HG03558 (cell line): ENCODE results near the gene CRELD1.
A peak's percentile ranks its signal among the peaks of the same experiment; 100 is the strongest.
"Not testable (repeated sequence)": the region's sequence is repeated elsewhere in the genome, so short reads cannot be mapped to it uniquely, and the experiment has no call there.

Experiments used
- ATAC-seq: cut with Tn5 transposase; IDR thresholded peaks from one replicate; pipeline ENCODE4 v1.9.1; 2021; ENCODE audit warnings: moderate number of reproducible peaks; ENCODE audit not compliant: unreplicated experiment; ENCODE audit errors: extremely low read depth

CRELD1 gene, protein sequence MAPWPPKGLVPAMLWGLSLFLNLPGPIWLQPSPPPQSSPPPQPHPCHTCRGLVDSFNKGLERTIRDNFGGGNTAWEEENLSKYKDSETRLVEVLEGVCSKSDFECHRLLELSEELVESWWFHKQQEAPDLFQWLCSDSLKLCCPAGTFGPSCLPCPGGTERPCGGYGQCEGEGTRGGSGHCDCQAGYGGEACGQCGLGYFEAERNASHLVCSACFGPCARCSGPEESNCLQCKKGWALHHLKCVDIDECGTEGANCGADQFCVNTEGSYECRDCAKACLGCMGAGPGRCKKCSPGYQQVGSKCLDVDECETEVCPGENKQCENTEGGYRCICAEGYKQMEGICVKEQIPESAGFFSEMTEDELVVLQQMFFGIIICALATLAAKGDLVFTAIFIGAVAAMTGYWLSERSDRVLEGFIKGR

DNA sequence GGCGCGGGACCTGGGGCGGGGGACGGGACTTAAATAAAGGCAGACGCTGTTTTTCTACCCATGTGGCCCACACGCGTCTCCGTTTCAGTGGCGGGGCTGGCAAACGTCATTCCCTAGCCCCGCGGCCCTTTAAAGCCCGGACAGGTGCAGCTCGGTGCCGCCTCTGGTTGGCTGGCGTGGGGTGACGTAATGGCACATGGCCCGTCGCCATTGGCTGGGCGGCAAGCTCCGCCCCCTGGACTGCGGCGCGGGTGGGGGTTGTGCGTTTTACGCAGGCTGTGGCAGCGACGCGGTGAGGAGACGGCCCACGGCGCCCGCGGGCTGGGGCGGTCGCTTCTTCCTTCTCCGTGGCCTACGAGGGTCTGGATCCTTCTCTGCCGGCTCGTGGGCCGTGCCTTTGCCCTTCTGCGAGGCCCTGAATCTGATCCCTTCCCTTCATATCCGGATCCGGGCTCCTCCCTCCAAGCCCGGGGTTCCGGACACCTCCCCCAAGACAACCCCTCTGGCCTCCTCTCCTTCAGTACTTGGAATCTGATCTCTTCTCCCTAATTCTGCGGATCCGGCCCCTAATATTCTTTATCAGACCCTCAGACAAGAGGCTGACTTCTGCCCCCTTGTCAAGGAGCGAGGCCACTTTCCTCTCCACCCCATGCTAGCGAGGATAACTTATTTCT, at the start of gene CRELD1:
TSS of gene CRELD1 (plus strand) at position 274 of the 674 bp plus-strand sequence. CDS start 605 bp downstream, outside the sequence.
- peak; percentile 76 for ATAC-seq

DNA sequence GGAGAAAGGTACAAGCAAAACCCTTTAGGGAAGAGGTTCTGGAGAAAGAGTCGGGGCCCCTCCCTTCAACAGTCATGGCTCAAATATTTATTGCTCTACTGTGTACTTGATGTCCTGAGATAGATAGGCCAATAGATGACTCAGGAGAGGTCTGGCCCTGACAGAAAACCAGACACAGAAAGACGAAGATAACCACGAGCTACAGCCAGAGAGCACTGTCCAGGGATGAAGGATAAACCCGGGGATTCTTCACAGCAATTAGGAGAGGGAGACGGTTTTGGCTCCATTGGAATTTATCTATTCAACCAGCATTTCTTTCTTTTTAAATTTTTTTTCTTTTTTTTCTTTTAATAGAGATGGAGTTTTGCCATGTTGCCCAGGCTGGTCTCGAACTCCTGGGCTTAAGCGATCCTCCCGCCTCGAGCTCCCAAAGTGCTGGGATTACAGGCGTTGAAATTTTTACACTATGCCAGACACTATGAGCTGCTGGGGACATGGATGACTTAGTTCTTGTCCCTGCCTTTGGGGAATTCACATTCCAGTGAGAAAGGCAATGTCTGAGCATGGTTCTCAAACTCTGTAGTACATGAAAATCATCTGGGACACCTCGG, 49.0 kb upstream of the CRELD1 start:
- no peak for ATAC-seq

GRCh38 chr3:9886328-9886727, 47.3 kb upstream of the CRELD1 start:
- no peak for ATAC-seq

DNA sequence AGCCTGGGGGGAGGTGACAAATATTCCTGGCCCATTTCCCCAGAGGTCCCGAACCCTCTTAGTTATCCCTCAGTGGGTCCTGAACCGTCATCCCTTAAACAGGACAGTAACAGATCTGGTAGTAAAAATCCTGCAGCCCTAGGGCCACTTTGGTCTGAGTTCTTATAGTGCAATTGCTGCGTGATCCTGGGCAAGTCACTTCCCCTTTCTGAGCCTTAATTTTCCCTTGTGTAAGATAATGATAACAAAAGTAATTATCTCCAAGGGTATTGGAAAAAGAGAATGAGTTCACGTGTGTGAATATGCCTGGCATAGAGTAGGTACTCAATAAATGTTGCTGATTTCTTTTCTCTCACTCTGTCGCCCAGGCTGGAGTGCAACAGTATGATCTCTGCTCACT, 46.2 kb upstream of the CRELD1 start:
- ATAC-seq = no peak

GRCh38 chr3:9888540-9888939, 45.1 kb upstream of the CRELD1 start:
- no peak for ATAC-seq

DNA sequence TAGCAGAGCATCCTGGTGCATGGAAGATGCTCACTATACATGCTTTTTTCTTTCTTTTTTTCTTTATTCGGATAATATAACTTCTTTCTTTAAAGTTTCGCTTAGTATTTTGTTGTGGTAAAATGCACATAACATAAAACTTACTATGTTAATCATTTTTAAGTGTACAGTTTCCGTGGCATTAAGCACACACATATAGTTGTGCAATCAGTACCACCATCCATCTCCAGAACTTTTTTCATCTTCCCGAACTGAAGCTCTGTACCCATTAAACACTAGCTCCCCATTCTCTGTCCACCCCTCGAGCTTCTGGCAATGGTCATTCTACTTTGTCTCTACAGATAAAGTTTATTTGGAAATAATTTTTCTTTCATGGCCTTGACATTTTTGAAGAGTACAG, 44.2 kb upstream of the CRELD1 start:
- no peak for ATAC-seq

DNA sequence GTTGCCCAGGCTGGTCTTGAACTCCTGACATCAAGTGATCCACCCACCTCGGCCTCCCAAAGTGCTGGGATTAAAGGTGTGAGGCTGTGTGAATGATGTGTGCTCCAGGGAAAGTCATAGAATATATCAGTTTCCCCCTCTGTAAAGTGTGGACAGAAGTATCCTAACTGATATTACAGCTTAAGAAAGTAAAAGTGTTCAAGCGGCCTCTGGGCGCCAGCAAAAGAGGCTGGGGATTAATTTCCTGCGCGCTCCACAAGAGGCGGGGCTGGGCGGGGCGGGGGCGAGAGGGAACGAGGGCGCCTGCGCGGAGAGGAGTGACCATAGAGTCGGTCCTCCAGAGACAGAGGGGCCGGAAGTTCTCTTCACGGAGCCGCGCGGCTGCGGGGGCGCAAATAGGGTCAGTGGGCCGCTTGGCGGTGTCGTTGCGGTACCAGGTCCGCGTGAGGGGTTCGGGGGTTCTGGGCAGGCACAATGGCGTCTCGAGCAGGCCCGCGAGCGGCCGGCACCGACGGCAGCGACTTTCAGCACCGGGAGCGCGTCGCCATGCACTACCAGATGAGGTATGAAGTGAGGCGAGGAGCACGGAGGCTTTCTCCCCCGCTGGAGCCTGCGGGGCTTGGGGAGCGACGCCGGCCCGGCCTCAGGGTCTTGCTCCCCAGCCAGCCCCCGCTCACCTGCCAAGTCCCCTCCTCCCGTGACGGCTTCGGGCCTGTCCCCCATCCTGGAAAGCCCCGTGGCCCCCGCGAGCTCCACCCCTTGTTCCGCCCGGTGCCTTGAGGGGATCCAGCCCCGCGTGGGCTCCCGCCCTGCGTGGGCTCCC, 43.2 kb upstream of the CRELD1 start, which contains the start of gene JAGN1:
TSS of gene JAGN1 (plus strand) at position 362 of the 823 bp plus-strand sequence. CDS start at position 475, 113 bp downstream.
- peak; percentile 36 for ATAC-seq

DNA sequence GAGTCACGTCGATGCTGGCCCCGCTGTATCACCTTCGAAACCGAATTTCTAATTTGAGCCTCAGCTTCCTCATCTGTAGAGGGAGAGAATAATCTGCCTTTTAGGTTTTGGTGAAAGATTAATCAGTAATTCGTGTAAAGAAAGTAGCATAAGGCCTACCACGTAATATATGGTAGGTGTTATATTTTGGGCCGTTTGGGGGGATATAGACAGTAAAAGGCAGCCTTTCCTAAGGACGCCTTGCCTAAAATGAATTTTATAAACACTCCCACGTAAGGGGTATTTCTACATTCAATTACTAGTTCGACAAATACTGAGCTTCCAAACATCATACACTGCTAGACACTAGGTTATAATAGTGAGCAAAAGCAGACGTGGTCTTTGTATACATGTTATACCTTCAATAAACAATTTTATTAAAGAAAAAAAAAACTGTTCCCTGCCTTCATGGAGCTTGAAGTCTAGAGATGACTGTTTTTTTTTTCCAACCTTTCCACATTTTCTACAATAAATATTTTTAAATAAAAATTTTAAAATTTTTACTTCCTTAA, 42.5 kb upstream of the CRELD1 start:
- no peak for ATAC-seq

- no peak for ATAC-seq
These were observed 39.9 kb upstream of the CRELD1 start for GRCh38 chr3:9893739-9894138.

DNA sequence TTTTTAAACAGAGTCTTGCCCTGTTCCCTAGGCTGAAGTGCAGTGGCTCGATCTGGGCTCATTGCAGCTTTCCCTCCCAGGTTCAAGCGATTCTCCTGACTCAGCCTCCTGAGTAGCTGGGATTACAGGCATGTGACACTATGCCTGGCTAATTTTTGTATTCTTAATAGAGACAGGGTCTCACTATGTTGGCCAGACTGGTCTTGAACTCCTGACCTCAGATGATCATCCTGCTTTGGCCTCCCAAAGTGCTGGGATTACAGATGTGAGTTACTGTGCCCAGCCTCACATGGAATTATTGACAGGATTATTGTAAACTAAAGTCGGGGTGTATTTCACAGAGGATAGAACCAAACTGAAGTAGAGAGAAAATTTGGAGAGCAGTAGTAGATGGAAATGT, 37.9 kb upstream of the CRELD1 start:
- not testable (repeated sequence) for ATAC-seq

DNA sequence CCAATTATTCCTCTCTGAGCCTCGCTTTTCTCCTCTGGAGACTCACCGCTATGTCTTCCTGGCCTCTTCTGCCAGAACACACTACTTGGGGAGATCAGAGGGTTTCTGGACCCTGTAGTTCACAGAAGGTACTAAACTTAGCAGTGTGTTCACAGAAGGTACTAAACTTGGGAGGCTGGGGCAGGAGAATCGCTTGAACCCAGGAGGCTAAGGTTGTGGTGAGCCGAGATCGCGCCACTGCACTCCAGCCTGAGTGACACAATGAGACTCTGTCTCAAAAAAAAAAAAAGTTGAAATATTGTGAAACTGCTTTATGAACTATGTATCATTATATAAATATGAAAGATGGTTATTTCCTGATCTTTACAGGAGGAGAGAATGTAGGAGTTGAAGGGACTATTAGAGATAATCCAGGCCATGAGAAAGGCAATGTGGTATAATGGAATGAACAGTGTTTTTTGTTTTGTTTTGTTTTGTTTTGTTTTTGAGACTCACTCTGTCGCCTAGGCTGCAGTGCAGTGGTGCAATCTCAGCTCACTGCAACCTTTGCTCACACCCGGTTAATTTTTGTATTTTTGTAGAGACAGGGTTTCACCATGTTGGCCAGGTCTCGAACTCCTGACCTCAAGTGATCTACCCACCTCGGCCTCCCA, 36.8 kb upstream of the CRELD1 start:
- ATAC-seq = not testable (repeated sequence)

DNA sequence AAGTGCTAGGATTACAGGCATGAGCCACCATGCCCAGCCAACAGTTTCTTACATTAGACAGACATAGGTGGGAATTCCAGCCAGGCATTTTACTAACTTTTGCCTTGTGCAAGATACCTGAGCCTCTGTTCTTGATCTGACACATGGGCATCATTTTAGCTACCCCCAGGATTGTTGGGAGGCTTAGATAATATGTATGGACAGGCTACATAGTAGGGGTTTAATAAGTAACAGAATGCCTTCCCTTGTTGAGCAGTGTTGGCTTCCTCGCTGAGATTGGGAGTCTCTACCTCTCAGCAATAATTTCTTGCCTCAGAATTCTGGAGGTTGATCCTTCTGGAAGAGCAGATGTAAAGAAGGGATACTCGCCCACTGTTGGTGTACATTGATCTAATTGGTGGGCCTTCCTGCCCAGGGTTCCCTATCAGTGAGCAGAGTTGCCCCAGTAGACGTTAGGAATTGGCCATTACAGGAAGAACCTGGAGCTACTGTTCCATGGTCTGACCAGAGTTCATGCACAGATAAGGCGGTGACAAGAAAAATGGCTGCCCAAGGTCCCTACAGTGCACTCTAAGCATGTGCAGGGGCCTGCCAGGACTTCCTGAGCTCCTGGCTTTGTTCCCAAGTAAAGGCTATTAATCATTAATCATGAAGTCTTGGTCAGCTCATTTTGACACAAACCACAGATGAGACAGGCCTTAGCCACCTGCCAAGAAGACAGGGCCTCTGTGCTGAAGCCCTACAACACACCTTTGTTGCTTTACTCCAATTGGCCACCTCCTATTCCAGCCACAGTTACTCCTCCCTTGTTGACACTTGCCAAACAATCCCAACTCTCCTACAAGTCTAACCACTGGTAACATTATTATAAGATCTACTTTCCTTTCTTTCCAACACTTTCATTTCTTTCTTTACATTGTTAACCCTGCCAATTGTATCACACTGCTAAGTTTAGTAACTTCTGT, 35.9 kb upstream of the CRELD1 start:
- no peak for ATAC-seq

DNA sequence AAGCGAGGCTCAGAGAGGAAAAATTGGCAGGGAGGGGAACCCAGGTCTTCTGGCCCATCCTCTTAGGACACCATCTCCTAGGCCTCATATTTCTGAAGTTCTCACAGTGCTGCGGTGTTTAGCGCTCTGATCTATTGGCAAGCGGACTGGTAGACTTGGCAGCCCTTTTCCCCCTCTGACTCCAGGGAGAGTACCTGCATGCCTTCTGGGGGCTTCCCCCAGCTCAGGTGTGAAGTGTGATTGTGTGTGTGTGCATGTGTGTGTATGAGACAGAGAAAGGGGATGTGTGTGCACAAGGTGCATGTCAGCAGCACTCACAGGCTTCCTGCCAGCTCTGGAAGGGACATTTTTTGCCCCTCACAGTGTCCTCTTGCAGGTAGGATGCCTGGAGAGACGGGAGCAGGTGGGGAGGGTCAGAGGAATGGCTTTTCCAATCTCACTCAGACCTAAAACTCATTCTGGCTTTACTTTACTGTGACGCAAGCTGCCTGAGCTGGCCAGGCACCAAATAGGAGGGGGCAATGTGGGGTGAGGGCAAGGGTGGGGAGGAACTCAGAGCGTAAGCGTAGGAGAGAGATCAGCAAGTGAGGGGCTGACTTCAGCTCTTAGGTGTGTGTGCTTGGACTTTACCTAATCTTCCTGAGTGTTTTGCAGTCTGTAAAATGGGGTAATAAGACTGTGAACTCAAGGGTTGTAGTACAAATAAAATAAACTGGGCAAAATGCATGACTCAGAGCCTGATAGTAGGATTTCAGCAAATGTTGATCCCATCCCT, 35.0 kb upstream of the CRELD1 start:
- ATAC-seq = no peak

DNA sequence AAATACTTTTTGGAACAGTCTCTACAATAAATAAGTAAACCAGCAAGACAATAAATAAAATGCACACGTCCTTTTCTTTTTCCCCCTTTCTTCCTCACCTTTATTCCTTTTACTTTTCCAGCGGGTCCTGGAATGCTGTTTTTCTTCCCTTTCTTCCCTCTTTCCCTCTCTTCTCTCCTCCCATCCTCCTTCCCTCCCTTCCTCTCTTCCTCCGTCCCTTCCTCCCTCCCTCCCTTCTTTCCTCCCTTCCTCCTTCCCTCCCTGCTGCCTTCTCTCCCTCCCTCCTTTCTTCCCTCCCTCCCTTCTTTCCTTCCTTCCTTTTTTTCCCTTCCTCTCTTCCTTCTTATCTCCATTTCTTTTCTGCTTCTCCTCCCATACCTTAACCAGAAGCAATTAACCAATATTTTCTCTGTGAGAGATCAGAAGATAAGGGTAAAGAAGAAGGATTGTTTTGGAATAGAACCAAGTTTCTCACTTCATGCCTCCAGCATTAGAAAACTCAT, 34.3 kb upstream of the CRELD1 start:
- no peak for ATAC-seq

DNA sequence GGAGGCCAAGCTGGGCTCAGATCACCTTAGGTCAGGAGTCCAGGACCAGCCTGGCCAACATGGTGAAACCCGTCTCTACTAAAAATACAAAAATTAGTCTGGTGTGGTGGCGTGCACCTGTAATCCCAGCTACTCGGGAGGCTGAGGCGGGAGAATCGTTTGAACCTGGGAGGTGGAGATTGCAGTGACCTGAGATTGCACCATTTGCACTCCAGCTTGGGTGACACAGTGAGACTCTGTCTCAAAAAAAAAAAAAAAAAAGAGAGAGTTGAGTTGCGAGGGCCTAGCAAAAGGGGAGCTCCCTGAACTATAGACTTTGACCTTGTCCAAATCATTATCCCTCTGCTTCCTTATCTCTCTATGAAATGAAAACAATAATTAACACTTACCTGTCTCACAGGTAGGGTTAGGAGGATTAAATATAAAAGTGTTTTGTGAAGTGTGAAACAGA, 32.6 kb upstream of the CRELD1 start:
- not testable (repeated sequence) for ATAC-seq

GRCh38 chr3:9901967-9902366, 31.7 kb upstream of the CRELD1 start:
- no peak for ATAC-seq
